Uterus (tissue), 4 donors: ENCODE data around the gene PLPP6. TPM values are rescaled to one million over a fixed set of nuclear protein-coding genes. Genes with fewer than 3 reads are reported as not detected.

ENCODE experiments used
- DNase-seq, 2 donors: peaks; one replicate each; pipeline ENCODE4 v3.0.0-alpha.2; 2019 to 2020
- H3K27ac ChIP-seq, 2 donors: fragments of 200-600 bp; sonication (generic); 1 replicate in 1 of 2; 2 replicates in 1 of 2; pipeline ENCODE4 v1.5.1; 2016 to 2018
- H3K27me3 ChIP-seq, 2 donors: fragments of 200-600 bp; sonication (generic); one replicate each; pipeline ENCODE4 v1.5.1; 2018 to 2019; ENCODE audit warnings: control low read depth in 1 of 2
- H3K36me3 ChIP-seq, 2 donors: fragments of 200-600 bp; sonication (generic); one replicate each; pipeline ENCODE4 v1.5.1; 2019; ENCODE audit warnings: control low read depth in 1 of 2
- H3K4me1 ChIP-seq, 2 donors: fragments of 200-600 bp; sonication (generic); one replicate each; pipeline ENCODE4 v1.5.1; 2018 to 2019; ENCODE audit warnings: control low read depth in 1 of 2
- H3K4me3 ChIP-seq, 2 donors: fragments of 200-600 bp; sonication (generic); 1 replicate in 1 of 2; 2 replicates in 1 of 2; pipeline ENCODE4 v1.5.1; 2018 to 2019; ENCODE audit warnings: mild to moderate bottlenecking in 1 of 2
- H3K9me3 ChIP-seq, 2 donors: fragments of 200-600 bp; sonication (generic); one replicate each; pipeline ENCODE4 v1.5.1; 2019; ENCODE audit warnings: control low read depth in 1 of 2
- POLR2A ChIP-seq, 2 donors: fragments of 450-650 bp; IDR thresholded peaks; one replicate each; pipeline ENCODE4 v1.6.1; 2016; ENCODE audit warnings: antibody characterized with exemption in 2 of 2, mild to moderate bottlenecking in 1 of 2, moderate library complexity in 1 of 2
- intact Hi-C: fragments of 100-400 bp; cut with DNase I; formaldehyde crosslinking; loops from one replicate; pipeline ENCODE4 v1.15.1; 2023; ENCODE audit warnings: low total_unique reads
- total RNA-seq, 4 donors: library from RNA; depleted of rRNA in 3 of 4; stranded (reverse); fragments of >200 nt in 3 of 4; gene quantifications; one replicate each; pipeline versions ENCODE4 v1.1.0 to v1.2.4, GENCODE V29; 2014 to 2023
- TF ChIP-seq, protein P1 (sequence below), 4 experiments: fragments of 200-600 bp in 2 of 4; fragments of 450-650 bp in 2 of 4; sonication (generic) in 2 of 4; IDR thresholded peaks; one replicate each; pipeline ENCODE4 v1.5.1; 2016 to 2019; ENCODE audit warnings: antibody characterized with exemption in 4 of 4, mild to moderate bottlenecking in 2 of 4, moderate library complexity in 1 of 4
- donor health status: DM: yes; HTN: yes; CAD: no.

Gene PLPP6
- total RNA-seq, 4 donors from 2014 or later, result 5.6 to 8.3 (median 7.2) TPM

GRCh38 chr9:4714266-4715016, 52.3 kb downstream of the PLPP6 start:
- TF ChIP-seq POLR2A (IDR thresholded peaks at IDR 0.05), result no peak
- TF ChIP-seq, protein P1, sequence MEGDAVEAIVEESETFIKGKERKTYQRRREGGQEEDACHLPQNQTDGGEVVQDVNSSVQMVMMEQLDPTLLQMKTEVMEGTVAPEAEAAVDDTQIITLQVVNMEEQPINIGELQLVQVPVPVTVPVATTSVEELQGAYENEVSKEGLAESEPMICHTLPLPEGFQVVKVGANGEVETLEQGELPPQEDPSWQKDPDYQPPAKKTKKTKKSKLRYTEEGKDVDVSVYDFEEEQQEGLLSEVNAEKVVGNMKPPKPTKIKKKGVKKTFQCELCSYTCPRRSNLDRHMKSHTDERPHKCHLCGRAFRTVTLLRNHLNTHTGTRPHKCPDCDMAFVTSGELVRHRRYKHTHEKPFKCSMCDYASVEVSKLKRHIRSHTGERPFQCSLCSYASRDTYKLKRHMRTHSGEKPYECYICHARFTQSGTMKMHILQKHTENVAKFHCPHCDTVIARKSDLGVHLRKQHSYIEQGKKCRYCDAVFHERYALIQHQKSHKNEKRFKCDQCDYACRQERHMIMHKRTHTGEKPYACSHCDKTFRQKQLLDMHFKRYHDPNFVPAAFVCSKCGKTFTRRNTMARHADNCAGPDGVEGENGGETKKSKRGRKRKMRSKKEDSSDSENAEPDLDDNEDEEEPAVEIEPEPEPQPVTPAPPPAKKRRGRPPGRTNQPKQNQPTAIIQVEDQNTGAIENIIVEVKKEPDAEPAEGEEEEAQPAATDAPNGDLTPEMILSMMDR (IDR thresholded peaks at IDR 0.05), result no peak
- intact Hi-C loops, result no loop called here
- Histone ChIP-seq H3K27me3 (no peaks in the 10 kb centered on the region), H3K4me3 (no peak overlapping the region), H3K27ac (no peak overlapping the region), H3K9me3 (no peaks in the 10 kb centered on the region), H3K4me1 (no peaks in the 10 kb centered on the region), H3K36me3 (no peaks in the 10 kb centered on the region)
- no peak for DNase-seq

Other genes starting within 250 kb of the PLPP6 start
- gene SLC1A1, start 171.8 kb upstream of the PLPP6 start, total RNA-seq, result 10 to 100 TPM in 2 of 4 donors, 1 to 10 TPM in 2; 6.8 to 19.2 (median 11.8) TPM
- 10 to 100 TPM in 1 of 4 donors, 1 to 10 TPM in 2, under 1 TPM in 1; 0.51 to 13.6 (median 6.5) TPM for gene SPATA6L, start 4.2 kb downstream of the PLPP6 start, total RNA-seq
- gene CDC37L1, start 17.3 kb downstream of the PLPP6 start, total RNA-seq, result 10 to 100 TPM; 21.1 to 50.5 (median 34.0) TPM
- 100 to 1,000 TPM in 1 of 4 donors, 10 to 100 TPM in 3; 57.9 to 129 (median 78.4) TPM for gene AK3, start 78.9 kb downstream of the PLPP6 start, total RNA-seq
- gene RCL1, start 130.7 kb downstream of the PLPP6 start, total RNA-seq, result 10 to 100 TPM; 21.3 to 49.7 (median 37.7) TPM